ENCODE results near the gene TOX2.

TOX2 gene

DNA sequence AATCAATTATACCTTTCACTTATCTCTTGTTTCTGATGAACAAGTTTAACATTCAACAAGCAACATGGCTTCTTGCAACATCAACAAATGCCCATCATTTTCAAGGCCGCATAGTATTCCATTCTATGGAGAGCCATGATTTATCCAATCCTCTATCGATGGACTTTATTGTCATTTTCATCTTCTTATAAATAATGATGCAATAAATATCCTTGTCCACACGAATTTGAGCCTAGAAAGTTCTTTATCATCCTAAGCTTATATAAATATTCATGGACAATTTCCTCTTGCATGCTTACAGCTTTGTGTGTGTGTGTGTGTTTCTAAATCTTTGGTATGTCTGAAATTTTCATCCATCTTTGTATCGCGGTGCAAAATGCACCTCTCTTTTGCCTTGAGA is 29.1 kb downstream of the TOX2 start:
- no peak for DNase-seq (ENCODE audit: low read depth)
- H3K4me3 ChIP-seq (ENCODE audit: low read length), result no peak overlapping the region
- no peak for TF ChIP-seq CTCF (conservative IDR thresholded peaks at IDR 0.05; ENCODE audit: low read depth, low read length)

- TF ChIP-seq CTCF (conservative IDR thresholded peaks at IDR 0.05; ENCODE audit: low read depth, low read length), result no peak
- DNase-seq (ENCODE audit: low read depth), result no peak
- H3K4me3 ChIP-seq (ENCODE audit: low read length), result no peak overlapping the region
These were observed 30.1 kb downstream of the TOX2 start for GRCh38 chr20:43944653-43945235.

- no peak for DNase-seq (ENCODE audit: low read depth)
- H3K4me3 ChIP-seq (ENCODE audit: low read length), result no peak overlapping the region
- no peak for TF ChIP-seq CTCF (conservative IDR thresholded peaks at IDR 0.05; ENCODE audit: low read depth, low read length)
These were observed 30.9 kb downstream of the TOX2 start for GRCh38 chr20:43945391-43946205.

- H3K4me3 ChIP-seq (ENCODE audit: low read length), result no peak overlapping the region
- no peak for DNase-seq (ENCODE audit: low read depth)
- TF ChIP-seq CTCF (conservative IDR thresholded peaks at IDR 0.05; ENCODE audit: low read depth, low read length), result no peak
These were observed 31.5 kb downstream of the TOX2 start for GRCh38 chr20:43946206-43946491.

DNA sequence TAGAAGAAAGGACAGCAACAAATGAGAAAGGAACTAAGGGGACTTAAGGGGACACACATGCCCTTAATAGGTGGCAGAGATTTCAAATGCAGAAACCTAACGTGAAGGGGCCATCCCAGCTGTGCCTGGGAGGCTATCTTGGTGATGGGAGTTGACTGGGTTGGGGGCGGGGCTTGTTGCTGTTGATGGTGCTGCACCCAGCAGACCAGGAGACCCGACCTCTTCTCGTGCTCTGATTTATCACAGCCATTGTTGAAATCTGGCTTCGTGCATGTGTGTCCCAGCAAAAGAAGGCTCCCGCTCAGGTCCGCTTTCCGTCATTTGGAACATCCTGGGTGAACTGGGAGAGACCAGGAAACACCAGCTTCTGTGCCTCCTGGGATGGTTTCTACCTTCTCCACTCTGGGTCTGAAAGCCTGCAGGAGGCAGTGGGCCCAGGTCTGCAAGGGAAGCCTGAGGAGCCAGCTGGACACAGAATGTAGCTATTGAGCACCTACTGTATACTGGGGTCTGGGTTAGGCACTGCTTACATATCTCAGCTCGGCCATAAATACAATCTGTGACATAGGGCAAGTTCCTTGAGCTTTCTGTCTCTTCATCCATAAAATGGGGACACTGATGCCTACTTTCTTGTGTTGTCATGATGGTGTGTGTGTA is 32.1 kb downstream of the TOX2 start:
- H3K4me3 ChIP-seq (ENCODE audit: low read length), result no peak overlapping the region
- no peak for TF ChIP-seq CTCF (conservative IDR thresholded peaks at IDR 0.05; ENCODE audit: low read depth, low read length)
- DNase-seq (ENCODE audit: low read depth), result no peak

DNA sequence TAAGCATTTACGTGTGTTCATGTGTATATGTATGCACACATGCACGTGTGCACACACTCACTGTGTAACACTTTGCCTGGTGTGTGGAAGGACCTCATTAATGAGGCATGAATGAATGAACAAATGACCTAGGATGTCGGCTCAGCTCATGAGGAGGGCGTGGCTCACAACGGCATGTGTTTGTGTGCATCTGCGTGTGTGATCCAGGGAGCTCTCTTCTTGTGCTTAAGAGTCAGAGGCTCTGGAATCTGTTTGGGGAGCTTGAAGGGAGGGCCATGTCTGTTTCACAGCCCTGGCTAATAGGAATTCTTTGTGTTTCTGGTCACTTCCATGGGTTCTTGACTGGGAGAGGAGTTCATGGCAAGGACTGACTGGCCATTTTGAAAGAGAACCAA is 32.7 kb downstream of the TOX2 start:
- DNase-seq (ENCODE audit: low read depth), result no peak
- no peak for TF ChIP-seq CTCF (conservative IDR thresholded peaks at IDR 0.05; ENCODE audit: low read depth, low read length)
- H3K4me3 ChIP-seq (ENCODE audit: low read length), result no peak overlapping the region

- no peak for TF ChIP-seq CTCF (conservative IDR thresholded peaks at IDR 0.05; ENCODE audit: low read depth, low read length)
- H3K4me3 ChIP-seq (ENCODE audit: low read length), result no peak overlapping the region
- no peak for DNase-seq (ENCODE audit: low read depth)
These were observed 33.8 kb downstream of the TOX2 start for GRCh38 chr20:43948455-43948854.
